Measurements from ENCODE around the gene TLE3. TPM values are rescaled to one million over a fixed set of nuclear protein-coding genes. Genes with fewer than 3 reads are reported as not detected.

Gene TLE3
- total and polyA plus RNA-seq, 7 experiments from 2014 or later, result 15.2 to 183 (median 117) TPM

- peaks cover 0 to 56% (median 18%) of the 10 kb centered on the region in 5 donors for H3K36me3 Mint-ChIP-seq
These were observed 36.8 kb downstream of the TLE3 start for GRCh38 chr15:70060993-70061305.

DNA sequence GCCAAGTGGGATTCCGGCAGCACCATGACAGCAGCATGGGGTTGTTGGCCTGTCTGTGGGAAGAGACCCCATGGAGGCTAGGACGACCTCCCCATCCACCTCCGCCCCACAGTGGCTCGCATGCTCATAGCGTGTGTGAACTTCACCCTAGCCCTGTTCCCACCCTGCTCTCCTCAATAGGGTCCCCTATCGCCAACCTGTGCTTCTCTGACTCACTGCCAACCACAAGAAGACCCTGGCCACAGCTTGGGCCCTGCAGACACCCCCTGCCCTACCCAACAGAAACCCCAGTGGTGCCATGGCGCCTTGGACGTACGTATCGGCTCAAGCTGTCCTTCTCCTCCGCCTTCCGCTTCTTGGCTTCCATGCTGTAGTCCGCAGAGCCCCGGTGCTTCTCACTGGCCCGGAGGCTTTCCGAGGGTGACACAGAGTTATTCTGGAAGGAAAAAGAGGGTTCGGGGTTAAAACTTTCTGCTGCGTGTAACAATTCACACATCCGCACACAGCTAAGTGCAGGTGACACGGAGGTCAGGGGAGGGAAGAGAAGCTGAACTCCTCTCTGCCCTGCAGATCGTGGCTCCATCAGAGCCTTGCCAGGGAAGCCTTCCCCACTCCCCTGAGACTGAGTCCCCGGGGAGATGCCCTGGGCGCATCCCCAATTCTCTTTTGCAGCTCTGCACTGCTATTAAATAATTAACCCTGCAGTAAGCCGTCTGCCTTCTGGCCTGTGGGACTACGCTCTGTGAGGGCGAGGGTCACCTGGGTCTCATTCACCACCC is 37.3 kb downstream of the TLE3 start:
- ATAC-seq (no peak), DNase-seq (no peak)
- H3K4me1 ChIP-seq (ENCODE audit: control insufficient read depth in 2 of 2, insufficient read depth in 2 of 2, low read length in 2 of 2), result no peaks in the 10 kb centered on the region
- peaks cover 2 to 58% (median 18%) of the 10 kb centered on the region in 5 donors for H3K36me3 Mint-ChIP-seq
- POLR2A ChIA-PET, result interaction anchor here (0.9 kb wide), 1 partner anchor 311 kb away, joined by 3 read pairs; no protein-coding TSS in a partner anchor
- peaks cover 0 to 4% (median 0%) of the 10 kb centered on the region in 7 donors for H3K4me1 Mint-ChIP-seq
- intact Hi-C loops (cut with micrococcal nuclease), result no loop called here
- no peaks in the 10 kb centered on the region for H3K27me3 Mint-ChIP-seq
- CTCF ChIA-PET, result interaction anchor here (0.6 kb wide), 1 partner anchor 8 kb away, joined by 3 read pairs; no protein-coding TSS in a partner anchor
- H3K9me3 Mint-ChIP-seq, result no peaks in the 10 kb centered on the region
- H3K4me3 ChIP-seq (ENCODE audit: low read length), result no peak overlapping the region
- H3K36me3 ChIP-seq (ENCODE audit: control insufficient read depth in 2 of 3, insufficient read depth in 3 of 3, low read length in 3 of 3), result peaks cover 26 to 98% (median 39%) of the 10 kb centered on the region in 3 experiments
- no peak overlapping the region for H3K27ac ChIP-seq (ENCODE audit: low read depth, low read length)
- no peaks in the 10 kb centered on the region for H3K9me3 ChIP-seq (ENCODE audit: control insufficient read depth in 2 of 3, low read length in 3 of 3)
- H3K4me3 Mint-ChIP-seq, result no peak overlapping the region
- peak overlapping the region in 1 of 9 donors; percentile 57 for H3K27ac Mint-ChIP-seq
- no peaks in the 10 kb centered on the region for H3K27me3 ChIP-seq (ENCODE audit: control insufficient read depth in 2 of 2, insufficient read depth in 2 of 2, low read length in 2 of 2)

More at GRCh38 chr15:70060993-70061305, 36.8 kb downstream of the TLE3 start:
- Histone ChIP-seq H3K9me3 (ENCODE audit: control insufficient read depth in 2 of 3, low read length in 3 of 3) (no peaks in the 10 kb centered on the region), H3K4me3 (ENCODE audit: low read length) (no peak overlapping the region), H3K4me1 (ENCODE audit: control insufficient read depth in 2 of 2, insufficient read depth in 2 of 2, low read length in 2 of 2) (no peaks in the 10 kb centered on the region), H3K27me3 (ENCODE audit: control insufficient read depth in 2 of 2, insufficient read depth in 2 of 2, low read length in 2 of 2) (no peaks in the 10 kb centered on the region), H3K27ac (ENCODE audit: low read depth, low read length) (no peak overlapping the region), H3K36me3 (ENCODE audit: control insufficient read depth in 2 of 3, insufficient read depth in 3 of 3, low read length in 3 of 3) (peaks cover 24 to 97% (median 36%) of the 10 kb centered on the region in 3 experiments)
- H3K27ac Mint-ChIP-seq, result peak overlapping the region in 2 of 9 donors; percentile 56 to 57
- CTCF ChIA-PET, result no interaction called here
- H3K27me3 Mint-ChIP-seq, result no peaks in the 10 kb centered on the region
- POLR2A ChIA-PET, result interaction anchor here (0.9 kb wide), 1 partner anchor 311 kb away, joined by 3 read pairs; no protein-coding TSS in a partner anchor
- ATAC-seq (no peak), DNase-seq (no peak)
- H3K4me3 Mint-ChIP-seq, result no peak overlapping the region
- intact Hi-C loops (cut with micrococcal nuclease), result no loop called here
- no peaks in the 10 kb centered on the region for H3K9me3 Mint-ChIP-seq
- H3K4me1 Mint-ChIP-seq, result peaks cover 0 to 4% (median 0%) of the 10 kb centered on the region in 7 donors

- H3K36me3 Mint-ChIP-seq, result peaks cover 9 to 62% (median 18%) of the 10 kb centered on the region in 5 donors
- peaks cover 0 to 4% (median 0%) of the 10 kb centered on the region in 7 donors for H3K4me1 Mint-ChIP-seq
These were observed 38.1 kb downstream of the TLE3 start for GRCh38 chr15:70059476-70060213.

GRCh38 chr15:70058642-70059360 is 38.9 kb downstream of the TLE3 start:
- Mint-ChIP-seq H3K4me3 (no peak overlapping the region), H3K27ac (peak overlapping the region in 3 of 9 donors; percentile 19 to 51 (median 49)), H3K27me3 (no peaks in the 10 kb centered on the region), H3K9me3 (no peaks in the 10 kb centered on the region), H3K4me1 (peaks cover 0 to 4% (median 0%) of the 10 kb centered on the region in 7 donors), H3K36me3 (peaks cover 10 to 62% (median 18%) of the 10 kb centered on the region in 5 donors)
- Histone ChIP-seq H3K4me3 (ENCODE audit: low read length) (no peak overlapping the region), H3K36me3 (ENCODE audit: control insufficient read depth in 2 of 3, insufficient read depth in 3 of 3, low read length in 3 of 3) (peaks cover 33 to 100% (median 46%) of the 10 kb centered on the region in 3 experiments), H3K9me3 (ENCODE audit: control insufficient read depth in 2 of 3, low read length in 3 of 3) (no peaks in the 10 kb centered on the region), H3K27me3 (ENCODE audit: control insufficient read depth in 2 of 2, insufficient read depth in 2 of 2, low read length in 2 of 2) (no peaks in the 10 kb centered on the region), H3K4me1 (ENCODE audit: control insufficient read depth in 2 of 2, insufficient read depth in 2 of 2, low read length in 2 of 2) (no peaks in the 10 kb centered on the region), H3K27ac (ENCODE audit: low read depth, low read length) (no peak overlapping the region)
- intact Hi-C loops (cut with micrococcal nuclease), result no loop called here
- CTCF ChIA-PET, result no interaction called here
- POLR2A ChIA-PET, result no interaction called here
- ATAC-seq (no peak), DNase-seq (no peak)

More at GRCh38 chr15:70059476-70060213, 38.1 kb downstream of the TLE3 start:
- Mint-ChIP-seq H3K9me3 (no peaks in the 10 kb centered on the region), H3K4me3 (no peak overlapping the region), H3K27me3 (no peaks in the 10 kb centered on the region), H3K27ac (peak overlapping the region in 3 of 9 donors; percentile 12 to 51 (median 49))
- DNase-seq (no peak), ATAC-seq (no peak)
- Histone ChIP-seq H3K27ac (ENCODE audit: low read depth, low read length) (no peak overlapping the region), H3K36me3 (ENCODE audit: control insufficient read depth in 2 of 3, insufficient read depth in 3 of 3, low read length in 3 of 3) (peaks cover 33 to 100% (median 43%) of the 10 kb centered on the region in 3 experiments), H3K4me1 (ENCODE audit: control insufficient read depth in 2 of 2, insufficient read depth in 2 of 2, low read length in 2 of 2) (no peaks in the 10 kb centered on the region), H3K27me3 (ENCODE audit: control insufficient read depth in 2 of 2, insufficient read depth in 2 of 2, low read length in 2 of 2) (no peaks in the 10 kb centered on the region), H3K9me3 (ENCODE audit: control insufficient read depth in 2 of 3, low read length in 3 of 3) (no peaks in the 10 kb centered on the region), H3K4me3 (ENCODE audit: low read length) (no peak overlapping the region)
- ChIA-PET CTCF (no interaction called here), POLR2A (no interaction called here)
- intact Hi-C loops (cut with micrococcal nuclease), result no loop called here

- ChIA-PET POLR2A (no interaction called here), CTCF (no interaction called here)
- peaks cover 0 to 4% (median 0%) of the 10 kb centered on the region in 7 donors for H3K4me1 Mint-ChIP-seq
- DNase-seq, result no peak
- no peak overlapping the region for H3K27ac ChIP-seq (ENCODE audit: low read depth, low read length)
- ATAC-seq, result no peak
- H3K9me3 ChIP-seq (ENCODE audit: control insufficient read depth in 2 of 3, low read length in 3 of 3), result no peaks in the 10 kb centered on the region
- no peaks in the 10 kb centered on the region for H3K9me3 Mint-ChIP-seq
- H3K27me3 ChIP-seq (ENCODE audit: control insufficient read depth in 2 of 2, insufficient read depth in 2 of 2, low read length in 2 of 2), result no peaks in the 10 kb centered on the region
- H3K36me3 Mint-ChIP-seq, result peaks cover 13 to 62% (median 18%) of the 10 kb centered on the region in 5 donors
- H3K36me3 ChIP-seq (ENCODE audit: control insufficient read depth in 2 of 3, insufficient read depth in 3 of 3, low read length in 3 of 3), result peaks cover 32 to 100% (median 48%) of the 10 kb centered on the region in 3 experiments
- H3K27me3 Mint-ChIP-seq, result no peaks in the 10 kb centered on the region
- intact Hi-C loops (cut with micrococcal nuclease), result no loop called here
- no peak overlapping the region for H3K4me3 Mint-ChIP-seq
- no peak overlapping the region for H3K27ac Mint-ChIP-seq
- no peak overlapping the region for H3K4me3 ChIP-seq (ENCODE audit: low read length)
- no peaks in the 10 kb centered on the region for H3K4me1 ChIP-seq (ENCODE audit: control insufficient read depth in 2 of 2, insufficient read depth in 2 of 2, low read length in 2 of 2)
These were observed 39.6 kb downstream of the TLE3 start for GRCh38 chr15:70057931-70058641.

Measured in naive thymus-derived CD4-positive, alpha-beta T cell (primary cell).